Type B pancreatic cell (in vitro differentiated cells): ENCODE measurements around the gene CBX2. TPM values are rescaled to one million over a fixed set of nuclear protein-coding genes. Genes with fewer than 3 reads are reported as not detected.

Source experiments
- DNase-seq: peaks from one replicate; pipeline ENCODE4 v3.0.0; 2021; ENCODE audit warnings: mixed read lengths; ENCODE audit not compliant: unreplicated experiment; ENCODE audit errors: extremely low spot score
- H3K27ac Mint-ChIP-seq: 2 replicates; pipeline ENCODE4 v1.8.0; 2021; ENCODE audit warnings: mild to moderate bottlenecking, mixed read lengths
- H3K27me3 Mint-ChIP-seq: 2 replicates; pipeline ENCODE4 v1.8.0; 2021; ENCODE audit warnings: mixed read lengths
- H3K36me3 Mint-ChIP-seq: 2 replicates; pipeline ENCODE4 v1.8.0; 2021; ENCODE audit warnings: mixed read lengths
- H3K4me1 Mint-ChIP-seq: one replicate; pipeline ENCODE4 v1.8.0; 2021; ENCODE audit warnings: mixed read lengths; ENCODE audit not compliant: unreplicated experiment
- H3K4me3 Mint-ChIP-seq: 2 replicates; pipeline ENCODE4 v1.8.0; 2021; ENCODE audit warnings: mild to moderate bottlenecking, mixed read lengths
- H3K9me3 Mint-ChIP-seq: 2 replicates; pipeline ENCODE4 v1.8.0; 2021; ENCODE audit warnings: mixed read lengths
- CTCF ChIP-seq: fragments of 200-600 bp; sonication (generic); conservative IDR thresholded peaks from 2 replicates; pipeline ENCODE4 v1.5.0; 2021; ENCODE audit warnings: antibody characterized with exemption, mild to moderate bottlenecking
- total RNA-seq: library from RNA; stranded (reverse); gene quantifications from 2 replicates; pipeline ENCODE4 v1.2.1, GENCODE V29; 2021; ENCODE audit warnings: low replicate concordance

Gene CBX2
- total RNA-seq, 1 donor from 2014 or later, result 72.0 TPM

GRCh38 chr17:79789943-79790804 is 12.2 kb downstream of the CBX2 start:
- peak; percentile 83 for TF ChIP-seq CTCF
- Mint-ChIP-seq H3K4me3 (no peak overlapping the region), H3K36me3 (peaks cover 8% of the 10 kb centered on the region), H3K27me3 (peaks cover 67% of the 10 kb centered on the region), H3K4me1 (peaks cover 27% of the 10 kb centered on the region), H3K9me3 (no peaks in the 10 kb centered on the region), H3K27ac (no peak overlapping the region)
- DNase-seq, result peak; percentile 72

- H3K27me3 Mint-ChIP-seq, result peaks cover 64% of the 10 kb centered on the region
- peak; percentile 70 for DNase-seq
Measured at GRCh38 chr17:79790805-79791734, 13.1 kb downstream of the CBX2 start.

GRCh38 chr17:79791735-79792161 is 13.8 kb downstream of the CBX2 start:
- peak; percentile 71 for DNase-seq
- Mint-ChIP-seq H3K9me3 (no peaks in the 10 kb centered on the region), H3K4me3 (peak overlapping the region; percentile 82), H3K27ac (peak overlapping the region; percentile 41), H3K4me1 (peaks cover 34% of the 10 kb centered on the region), H3K27me3 (peaks cover 59% of the 10 kb centered on the region), H3K36me3 (peaks cover 6% of the 10 kb centered on the region)
- no peak for TF ChIP-seq CTCF

More at GRCh38 chr17:79790805-79791734, 13.1 kb downstream of the CBX2 start:
- peaks cover 30% of the 10 kb centered on the region for H3K4me1 Mint-ChIP-seq
- H3K9me3 Mint-ChIP-seq, result no peaks in the 10 kb centered on the region
- peaks cover 6% of the 10 kb centered on the region for H3K36me3 Mint-ChIP-seq
- no peak overlapping the region for H3K4me3 Mint-ChIP-seq
- no peak for TF ChIP-seq CTCF
- no peak overlapping the region for H3K27ac Mint-ChIP-seq

GRCh38 chr17:79792341-79792871 is 14.5 kb downstream of the CBX2 start:
- Mint-ChIP-seq H3K27ac (peak overlapping the region; percentile 41), H3K36me3 (peaks cover 3% of the 10 kb centered on the region), H3K4me1 (peaks cover 33% of the 10 kb centered on the region), H3K4me3 (peak overlapping the region; percentile 82), H3K27me3 (peaks cover 55% of the 10 kb centered on the region), H3K9me3 (no peaks in the 10 kb centered on the region)
- no peak for DNase-seq
- TF ChIP-seq CTCF, result no peak
